ES-I3 (cell line): ENCODE data around the gene ETV2.
"Not testable (repeated sequence)": the region's sequence is repeated elsewhere in the genome, so short reads cannot be mapped to it uniquely, and the experiment has no call there.

Experiments
- H3K36me3 ChIP-seq: 2 replicates; pipeline ENCODE4 v1.6.1; 2013; ENCODE audit warnings: mild to moderate bottlenecking, low read length, control low read depth, moderate library complexity; ENCODE audit not compliant: insufficient read depth
- H3K4me1 ChIP-seq: 2 replicates; pipeline ENCODE4 v1.6.1; 2013; ENCODE audit warnings: mild to moderate bottlenecking, control low read depth, low read length; ENCODE audit not compliant: insufficient read depth
- H3K9ac ChIP-seq: 2 replicates; pipeline ENCODE4 v1.6.1; 2013; ENCODE audit warnings: low read depth, mild to moderate bottlenecking, low read length, moderate library complexity
- H3K9me3 ChIP-seq: 2 replicates; pipeline ENCODE4 v1.6.1; 2013; ENCODE audit warnings: mild to moderate bottlenecking, low read length, moderate library complexity; ENCODE audit not compliant: control insufficient read depth, insufficient read depth

Gene ETV2, protein sequence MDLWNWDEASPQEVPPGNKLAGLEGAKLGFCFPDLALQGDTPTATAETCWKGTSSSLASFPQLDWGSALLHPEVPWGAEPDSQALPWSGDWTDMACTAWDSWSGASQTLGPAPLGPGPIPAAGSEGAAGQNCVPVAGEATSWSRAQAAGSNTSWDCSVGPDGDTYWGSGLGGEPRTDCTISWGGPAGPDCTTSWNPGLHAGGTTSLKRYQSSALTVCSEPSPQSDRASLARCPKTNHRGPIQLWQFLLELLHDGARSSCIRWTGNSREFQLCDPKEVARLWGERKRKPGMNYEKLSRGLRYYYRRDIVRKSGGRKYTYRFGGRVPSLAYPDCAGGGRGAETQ

DNA sequence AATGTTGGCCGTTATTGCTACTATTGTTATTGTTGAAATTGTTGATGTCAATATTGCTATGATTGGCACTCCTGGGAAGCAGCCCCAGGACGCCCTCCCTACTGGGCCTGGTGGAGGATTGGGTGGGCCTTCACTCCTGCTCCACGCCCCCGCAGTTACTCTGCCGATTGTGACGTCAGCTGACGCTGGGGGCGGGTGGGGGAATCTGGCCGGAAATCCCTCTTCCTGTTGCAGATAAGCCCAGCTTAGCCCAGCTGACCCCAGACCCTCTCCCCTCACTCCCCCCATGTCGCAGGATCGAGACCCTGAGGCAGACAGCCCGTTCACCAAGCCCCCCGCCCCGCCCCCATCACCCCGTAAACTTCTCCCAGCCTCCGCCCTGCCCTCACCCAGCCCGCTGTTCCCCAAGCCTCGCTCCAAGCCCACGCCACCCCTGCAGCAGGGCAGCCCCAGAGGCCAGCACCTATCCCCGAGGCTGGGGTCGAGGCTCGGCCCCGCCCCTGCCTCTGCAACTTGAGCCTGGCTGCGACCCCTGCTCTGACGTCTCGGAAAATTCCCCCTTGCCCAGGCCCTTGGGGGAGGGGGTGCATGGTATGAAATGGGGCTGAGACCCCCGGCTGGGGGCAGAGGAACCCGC lies at the start of gene ETV2:
Gene ETV2 (plus strand): TSS at position 231 of the 637 bp plus-strand sequence. CDS start 716 bp downstream, outside the sequence.
- Histone ChIP-seq H3K36me3 (peaks cover 3% of the 10 kb centered on the region; the same call in 1 of the 2 replicates), H3K9ac (peak within 1 kb of the TSS; percentile 79; the same call in 1 of the 2 replicates), H3K4me1 (peaks cover 16% of the 10 kb centered on the region), H3K9me3 (no peaks in the 10 kb centered on the region)

DNA sequence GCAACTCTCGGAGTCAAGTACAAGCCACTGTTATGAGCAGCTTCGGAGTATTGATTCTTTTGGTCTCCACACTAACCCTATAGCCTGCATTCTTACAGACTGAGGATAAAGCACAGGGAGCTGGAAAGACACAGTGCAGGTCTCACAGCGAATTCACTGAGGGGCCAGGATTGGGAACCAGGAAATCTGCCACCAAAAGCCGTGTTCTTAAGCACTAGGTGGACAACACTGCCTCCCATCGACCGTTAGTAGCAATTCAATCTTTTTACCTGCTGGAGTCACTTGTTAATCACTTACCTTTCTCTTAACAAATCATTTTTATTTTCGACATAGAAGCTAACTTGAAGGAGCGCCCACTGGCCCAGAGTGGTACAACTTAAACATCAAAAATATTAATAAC lies 49.3 kb upstream of the ETV2 start:
- Histone ChIP-seq H3K9me3 (no peaks in the 10 kb centered on the region), H3K9ac (no peak overlapping the region), H3K4me1 (no peaks in the 10 kb centered on the region), H3K36me3 (no peaks in the 10 kb centered on the region)

DNA sequence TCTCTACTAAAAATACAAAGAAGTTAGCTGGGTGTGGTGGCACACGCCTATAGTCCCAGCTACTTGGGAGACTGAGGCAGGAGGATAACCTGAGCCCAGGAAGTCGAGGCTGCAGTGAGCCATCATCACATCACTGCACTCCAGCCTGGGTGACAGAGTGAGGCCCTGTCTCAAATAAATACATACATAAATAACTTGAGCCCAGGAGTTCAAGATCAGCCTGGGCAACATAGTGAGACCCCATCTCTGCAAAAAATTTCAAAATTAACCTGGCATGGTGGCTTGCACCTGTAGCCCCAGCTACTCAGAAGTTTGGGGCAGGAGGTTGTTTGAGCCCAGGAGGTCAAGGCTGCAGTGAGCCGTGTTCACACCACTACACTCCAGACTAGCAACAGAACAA lies 46.5 kb upstream of the ETV2 start:
- H3K9ac ChIP-seq, H3K4me1 ChIP-seq, H3K36me3 ChIP-seq, H3K9me3 ChIP-seq: not testable (repeated sequence)

DNA sequence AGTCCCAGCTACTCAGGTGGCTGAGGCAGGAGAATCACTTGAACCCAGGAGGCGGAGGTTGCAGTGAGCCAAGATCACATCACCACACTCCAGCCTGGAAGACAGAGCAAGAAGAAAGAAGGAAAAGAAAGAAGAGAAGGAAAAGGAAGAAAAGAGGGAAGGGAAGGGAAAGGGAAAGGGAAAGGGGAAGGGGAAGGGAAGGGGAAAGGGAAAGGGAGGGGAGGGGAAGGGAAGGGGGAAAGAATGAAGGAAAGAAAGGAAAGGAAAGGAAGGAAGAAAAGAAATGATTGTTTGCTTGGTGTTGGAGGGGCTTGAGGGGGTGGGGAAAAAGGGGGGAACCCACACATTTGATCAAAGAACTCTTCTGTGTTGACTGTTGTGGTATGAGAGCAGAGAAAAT lies 45.6 kb upstream of the ETV2 start:
- Histone ChIP-seq H3K9ac (no peak overlapping the region), H3K36me3 (no peaks in the 10 kb centered on the region), H3K9me3 (no peaks in the 10 kb centered on the region), H3K4me1 (no peaks in the 10 kb centered on the region)

DNA sequence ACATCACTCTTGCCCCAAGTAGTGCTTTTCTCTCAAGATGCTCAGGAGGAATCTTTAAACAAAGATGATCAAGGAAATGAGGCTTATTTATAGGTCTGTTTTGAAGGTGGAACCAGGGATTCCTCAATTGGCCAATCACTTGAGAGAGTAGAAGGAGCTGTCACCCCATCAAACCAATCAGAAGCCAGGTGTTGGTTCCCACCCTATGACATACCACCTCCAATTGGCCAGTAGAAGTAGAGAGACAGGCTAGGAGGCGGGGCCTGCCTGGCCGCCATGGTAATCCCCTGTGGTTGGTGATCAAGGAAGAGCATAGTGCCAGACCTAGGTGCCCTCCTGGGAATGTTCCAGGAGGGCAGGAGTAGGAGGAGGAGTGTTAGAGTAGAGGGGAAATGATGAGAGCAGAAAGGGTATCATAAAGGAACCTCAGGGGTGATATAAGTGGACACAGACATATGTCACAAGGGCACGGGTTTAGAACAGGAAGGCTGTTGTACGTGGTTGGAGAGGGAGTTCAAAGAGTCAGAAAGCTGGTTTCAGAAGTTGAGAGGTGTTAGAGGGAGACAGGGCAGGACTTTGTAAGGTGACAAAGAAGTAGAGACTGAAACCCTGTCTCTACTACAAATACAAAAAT lies 45.1 kb upstream of the ETV2 start:
- no peak overlapping the region for H3K9ac ChIP-seq
- no peaks in the 10 kb centered on the region for H3K4me1 ChIP-seq
- H3K9me3 ChIP-seq, result no peaks in the 10 kb centered on the region
- H3K36me3 ChIP-seq, result no peaks in the 10 kb centered on the region

DNA sequence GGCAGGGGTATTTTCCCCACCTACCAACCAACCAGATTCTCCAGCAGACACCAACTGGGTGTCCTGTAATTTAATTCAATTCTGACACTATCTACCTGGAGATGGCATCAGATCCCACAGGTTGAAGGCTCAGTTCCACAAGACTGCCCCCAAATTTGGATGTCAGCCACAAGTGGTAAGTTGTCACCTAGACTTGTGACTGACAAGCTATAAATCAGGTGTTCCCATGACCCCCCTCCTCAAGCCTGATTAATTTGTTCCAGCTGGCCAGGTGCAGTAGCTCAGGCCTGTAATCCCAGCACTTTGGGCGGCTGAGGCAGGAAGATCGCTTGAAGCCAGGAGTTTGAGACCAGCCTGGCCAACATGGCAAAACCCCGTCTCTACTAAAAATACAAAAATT lies 39.6 kb upstream of the ETV2 start:
- H3K9ac ChIP-seq, result no peak overlapping the region
- H3K4me1 ChIP-seq, result no peaks in the 10 kb centered on the region
- peaks cover 3% of the 10 kb centered on the region; the same call in 1 of the 2 replicates for H3K9me3 ChIP-seq
- H3K36me3 ChIP-seq, result no peaks in the 10 kb centered on the region

DNA sequence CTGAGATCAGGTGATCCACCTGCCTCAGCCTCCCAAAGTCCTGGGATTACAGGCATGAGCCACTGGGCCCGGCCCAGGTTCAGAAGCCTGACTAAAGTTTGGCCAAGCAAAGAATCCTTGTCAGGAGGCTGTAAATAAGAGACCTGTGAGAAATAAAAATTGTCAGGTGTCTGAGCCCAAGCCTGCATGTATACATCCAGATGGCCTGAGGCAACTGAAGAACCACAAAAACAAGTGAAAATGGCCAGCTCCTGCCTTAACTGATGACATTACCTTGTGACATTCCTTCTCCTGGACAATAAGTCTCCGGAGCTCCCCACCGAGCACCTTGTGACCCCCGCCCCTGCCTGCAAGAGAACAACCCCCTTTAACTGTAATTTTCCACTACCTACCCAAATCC lies 37.1 kb upstream of the ETV2 start:
- H3K9ac ChIP-seq, H3K4me1 ChIP-seq, H3K36me3 ChIP-seq, H3K9me3 ChIP-seq: not testable (repeated sequence)

DNA sequence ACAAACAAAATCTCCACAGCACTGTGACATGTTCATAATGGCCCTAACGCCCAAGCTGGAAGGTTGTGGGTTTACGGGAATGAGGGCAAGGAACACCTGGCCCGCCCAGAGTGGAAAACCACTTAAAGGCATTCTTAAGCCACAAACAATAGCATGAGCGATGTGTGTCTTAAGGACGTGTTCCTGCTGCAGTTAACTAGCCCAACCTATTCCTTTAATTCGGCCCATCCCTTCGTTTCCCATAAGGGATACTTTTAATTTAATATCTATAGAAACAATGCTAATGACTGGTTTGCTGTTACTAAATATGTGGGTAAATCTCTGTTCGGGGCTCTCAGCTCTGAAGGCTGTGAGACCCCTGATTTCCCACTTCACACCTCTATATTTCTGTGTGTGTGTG lies 34.4 kb upstream of the ETV2 start:
- not testable (repeated sequence) for H3K9ac ChIP-seq, H3K4me1 ChIP-seq, H3K9me3 ChIP-seq, H3K36me3 ChIP-seq

DNA sequence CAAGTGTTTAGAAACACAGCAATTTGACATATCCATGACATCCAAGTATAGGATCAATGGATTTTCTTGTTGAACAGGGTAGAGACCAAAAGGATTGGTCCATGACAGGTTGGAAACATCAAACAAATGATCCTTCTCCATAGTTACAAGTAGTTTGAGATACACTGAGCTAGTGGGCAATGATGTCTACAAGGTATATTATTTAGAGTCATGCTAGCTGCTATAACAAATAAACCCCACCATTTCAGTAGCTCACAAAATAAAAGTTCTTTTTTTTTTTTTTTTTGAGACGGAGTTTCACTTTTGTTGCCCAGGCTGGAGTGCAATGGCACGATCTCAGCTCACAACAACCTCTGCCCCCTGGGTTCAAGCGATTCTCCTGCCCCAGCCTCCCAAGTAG lies 33.9 kb upstream of the ETV2 start:
- H3K9me3 ChIP-seq, result peaks cover 10% of the 10 kb centered on the region

DNA sequence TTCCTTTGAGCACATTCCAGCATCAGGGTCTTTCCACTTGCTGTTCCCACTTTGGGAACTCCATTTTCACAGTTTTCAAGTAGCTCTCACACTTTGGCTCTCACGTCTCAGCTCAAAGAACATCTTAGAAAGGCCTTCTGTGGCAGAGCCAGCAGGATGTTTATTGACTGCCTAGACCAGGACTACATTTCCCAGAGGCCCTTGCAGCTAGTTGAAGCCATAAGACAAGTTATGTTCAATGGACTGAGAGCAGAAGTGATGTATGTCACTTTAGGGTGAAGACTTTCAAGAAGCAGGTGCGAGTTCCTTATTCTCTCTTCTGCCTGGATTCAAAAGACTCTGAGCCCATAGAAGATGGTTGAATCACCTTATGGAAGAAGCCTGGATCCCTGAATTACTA lies 33.3 kb upstream of the ETV2 start:
- Histone ChIP-seq H3K9ac (no peak overlapping the region), H3K4me1 (no peaks in the 10 kb centered on the region), H3K36me3 (no peaks in the 10 kb centered on the region), H3K9me3 (peaks cover 10% of the 10 kb centered on the region)

More for the DNA sequence above, 33.9 kb upstream of the ETV2 start:
- H3K36me3 ChIP-seq, result no peaks in the 10 kb centered on the region
- H3K9ac ChIP-seq, result no peak overlapping the region
- H3K4me1 ChIP-seq, result no peaks in the 10 kb centered on the region

DNA sequence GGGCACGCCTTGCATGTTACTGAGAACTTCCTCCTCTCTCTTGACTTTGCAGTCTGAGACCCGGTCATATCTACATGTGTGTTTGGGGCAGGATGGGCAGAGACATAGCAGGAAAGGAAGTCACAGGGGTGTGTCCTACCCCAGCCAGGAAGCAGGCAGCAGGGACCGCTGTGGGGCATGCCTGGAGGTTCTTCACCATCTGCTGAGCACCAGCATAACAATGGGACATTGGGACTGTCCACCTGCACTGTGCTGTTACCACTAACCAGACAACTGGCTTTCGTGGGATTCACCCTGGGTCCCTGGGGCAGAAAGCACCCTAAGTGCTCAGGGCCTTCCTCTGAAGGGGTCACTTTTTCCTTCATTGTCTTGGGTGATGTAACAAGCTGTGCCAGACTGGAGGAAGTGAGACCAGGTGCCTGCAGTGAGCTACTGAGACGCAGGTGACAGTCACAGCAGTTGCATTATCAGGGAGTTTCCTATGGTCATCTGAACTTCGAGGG lies 31.6 kb upstream of the ETV2 start:
- H3K36me3 ChIP-seq, result no peaks in the 10 kb centered on the region
- no peak overlapping the region for H3K9ac ChIP-seq
- peaks cover 10% of the 10 kb centered on the region for H3K9me3 ChIP-seq
- H3K4me1 ChIP-seq, result no peaks in the 10 kb centered on the region

DNA sequence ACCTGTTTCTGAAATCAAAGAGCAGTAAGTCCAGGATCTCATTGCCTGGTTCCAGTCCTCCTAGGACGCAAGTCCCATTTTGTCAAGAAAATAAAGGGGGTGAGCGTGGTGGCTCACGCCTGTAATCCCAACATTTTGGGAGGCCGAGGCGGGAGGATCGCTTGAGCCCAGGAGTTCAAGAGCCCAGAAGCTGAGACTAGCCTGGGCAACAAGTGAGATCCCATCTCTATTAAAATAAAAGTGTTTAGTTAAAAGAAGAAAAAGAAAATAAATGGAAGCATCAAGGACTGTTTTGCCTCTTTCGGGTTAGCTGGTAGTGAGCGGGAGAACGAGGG lies 29.4 kb upstream of the ETV2 start:
- Histone ChIP-seq H3K9ac (peak overlapping the region; percentile 73; the same call in 1 of the 2 replicates), H3K4me1 (no peaks in the 10 kb centered on the region), H3K36me3 (no peaks in the 10 kb centered on the region; the same call in 1 of the 2 replicates), H3K9me3 (peaks cover 5% of the 10 kb centered on the region; the same call in 1 of the 2 replicates)

DNA sequence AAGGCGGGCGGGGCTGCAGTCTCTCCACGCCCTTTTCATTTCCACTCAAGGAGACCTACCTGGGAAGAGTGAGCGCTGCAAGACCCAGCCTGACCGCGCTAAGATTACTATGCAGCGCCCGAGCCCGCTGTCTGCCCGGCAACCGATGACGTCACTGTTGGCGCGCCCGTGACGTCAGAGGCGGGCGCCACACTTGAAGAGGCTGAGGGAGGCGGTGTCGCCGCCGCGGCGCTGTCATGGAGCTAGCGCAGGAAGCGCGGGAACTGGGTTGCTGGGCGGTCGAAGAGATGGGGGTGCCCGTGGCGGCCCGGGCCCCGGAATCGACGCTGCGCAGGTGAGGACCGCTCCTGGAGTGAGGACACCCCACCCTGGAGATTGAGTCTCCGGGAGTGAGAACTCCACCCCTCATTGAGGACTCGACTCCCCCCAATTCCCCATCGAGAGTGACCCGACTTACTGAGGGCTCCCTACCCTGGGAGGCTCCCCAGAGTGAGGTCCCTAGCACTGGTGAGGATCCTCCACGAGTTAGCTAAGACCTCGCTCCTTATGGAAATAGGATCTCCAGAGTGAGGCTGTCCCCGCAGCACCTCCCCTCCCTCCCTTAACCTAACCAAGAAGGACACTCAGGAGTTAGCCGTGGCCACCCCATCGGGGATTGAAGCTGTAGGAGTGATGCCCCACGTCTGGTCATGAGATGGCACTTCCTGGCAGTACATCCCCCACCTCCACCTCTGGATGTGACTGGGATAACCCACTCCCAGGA lies 28.8 kb upstream of the ETV2 start, which contains the start of gene HAUS5:
Gene HAUS5 (plus strand): TSS at position 177 of the 763 bp plus-strand sequence. CDS start 60 bp downstream, at position 237.
- H3K4me1 ChIP-seq, result no peaks in the 10 kb centered on the region
- peaks cover under 1% of the 10 kb centered on the region; the same call in 1 of the 2 replicates for H3K9me3 ChIP-seq
- H3K9ac ChIP-seq, result peak within 1 kb of the TSS; percentile 73
- peaks cover 3% of the 10 kb centered on the region; the same call in 1 of the 2 replicates for H3K36me3 ChIP-seq

DNA sequence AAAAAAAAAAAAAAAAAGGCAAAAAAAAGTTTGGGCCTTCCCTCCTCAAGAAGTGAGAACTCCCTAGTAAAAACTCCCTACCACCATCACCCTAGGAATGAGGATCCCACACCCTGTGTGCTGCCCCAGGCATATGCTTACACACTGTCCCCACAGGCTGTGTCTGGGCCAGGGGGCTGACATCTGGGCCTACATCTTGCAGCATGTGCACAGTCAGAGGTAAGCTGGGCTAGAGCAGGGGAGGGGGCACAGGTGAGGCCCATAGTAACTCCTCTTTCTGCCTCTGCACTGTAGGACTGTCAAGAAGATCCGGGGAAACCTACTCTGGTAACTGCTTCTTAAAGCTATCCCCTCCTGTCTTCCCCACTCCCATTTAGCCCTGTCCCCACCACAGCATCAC lies 28.0 kb upstream of the ETV2 start:
- H3K9me3 ChIP-seq, result no peaks in the 10 kb centered on the region
- no peaks in the 10 kb centered on the region for H3K4me1 ChIP-seq
- H3K36me3 ChIP-seq, result peaks cover 3% of the 10 kb centered on the region; the same call in 1 of the 2 replicates
- no peak overlapping the region for H3K9ac ChIP-seq
